ENCODE results near the gene BABAM2. TPM values are rescaled to one million over a fixed set of nuclear protein-coding genes. Genes with fewer than 3 reads are reported as not detected.

The BABAM2 gene
- total RNA-seq, 1 experiment from 2014 or later: 43.5 TPM

DNA sequence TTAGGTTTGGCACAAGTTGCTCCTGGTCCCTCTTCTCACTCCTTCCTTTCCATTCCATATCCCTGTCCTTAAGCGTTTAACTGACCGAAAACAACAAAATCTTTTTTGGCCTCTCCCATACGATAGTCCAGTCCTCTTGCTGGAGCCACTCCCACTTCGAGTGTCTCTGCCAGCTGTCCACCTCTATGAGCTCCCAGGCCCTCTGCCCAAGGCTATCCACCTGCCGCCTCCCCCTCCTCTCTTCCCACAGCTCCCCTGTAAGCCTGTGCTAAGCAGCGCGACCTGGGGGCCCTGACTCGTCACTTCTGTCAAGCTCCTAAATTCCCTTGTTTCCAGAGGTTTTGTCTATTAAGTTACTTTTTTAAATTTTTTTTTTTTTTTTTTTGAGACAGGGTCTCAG, 455.1 kb downstream of the BABAM2 start:
- CTCF ChIA-PET: interaction anchor here (0.7 kb wide), 1 partner anchor 21 kb away, joined by 3 read pairs; no protein-coding TSS in a partner anchor
- Mint-ChIP-seq H3K36me3 (ENCODE audit: insufficient read depth, unreplicated experiment) (no peaks in the 10 kb centered on the region), H3K9me3 (ENCODE audit: low read depth, unreplicated experiment) (no peaks in the 10 kb centered on the region)

DNA sequence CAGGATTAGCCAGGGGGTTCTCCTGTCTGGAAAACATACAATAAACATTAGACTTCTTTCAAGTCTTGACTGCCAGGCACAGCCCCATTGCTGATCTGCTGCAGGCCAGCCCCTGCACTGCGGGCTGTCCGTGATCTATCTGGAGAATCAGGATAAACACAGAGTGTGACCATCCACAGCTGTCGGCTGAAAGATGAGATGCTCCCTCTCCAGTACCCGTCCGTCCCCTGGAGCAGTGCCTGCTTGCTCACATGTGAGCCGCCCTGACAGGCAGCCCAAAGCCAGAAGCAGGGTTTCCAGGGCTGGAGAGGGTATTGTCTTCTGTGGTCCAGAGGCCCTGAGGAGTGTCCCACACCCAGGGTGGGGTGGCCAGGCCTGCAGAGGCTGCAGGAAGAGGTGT, 456.1 kb downstream of the BABAM2 start:
- H3K4me1 Mint-ChIP-seq (ENCODE audit: low read depth, unreplicated experiment): peaks cover 6% of the 10 kb centered on the region
- no peaks in the 10 kb centered on the region for H3K27me3 Mint-ChIP-seq (ENCODE audit: unreplicated experiment)
- TF ChIP-seq, protein P1, sequence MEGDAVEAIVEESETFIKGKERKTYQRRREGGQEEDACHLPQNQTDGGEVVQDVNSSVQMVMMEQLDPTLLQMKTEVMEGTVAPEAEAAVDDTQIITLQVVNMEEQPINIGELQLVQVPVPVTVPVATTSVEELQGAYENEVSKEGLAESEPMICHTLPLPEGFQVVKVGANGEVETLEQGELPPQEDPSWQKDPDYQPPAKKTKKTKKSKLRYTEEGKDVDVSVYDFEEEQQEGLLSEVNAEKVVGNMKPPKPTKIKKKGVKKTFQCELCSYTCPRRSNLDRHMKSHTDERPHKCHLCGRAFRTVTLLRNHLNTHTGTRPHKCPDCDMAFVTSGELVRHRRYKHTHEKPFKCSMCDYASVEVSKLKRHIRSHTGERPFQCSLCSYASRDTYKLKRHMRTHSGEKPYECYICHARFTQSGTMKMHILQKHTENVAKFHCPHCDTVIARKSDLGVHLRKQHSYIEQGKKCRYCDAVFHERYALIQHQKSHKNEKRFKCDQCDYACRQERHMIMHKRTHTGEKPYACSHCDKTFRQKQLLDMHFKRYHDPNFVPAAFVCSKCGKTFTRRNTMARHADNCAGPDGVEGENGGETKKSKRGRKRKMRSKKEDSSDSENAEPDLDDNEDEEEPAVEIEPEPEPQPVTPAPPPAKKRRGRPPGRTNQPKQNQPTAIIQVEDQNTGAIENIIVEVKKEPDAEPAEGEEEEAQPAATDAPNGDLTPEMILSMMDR (IDR thresholded peaks at IDR 0.05; ENCODE audit: unreplicated experiment): no peak
- H3K27ac Mint-ChIP-seq (ENCODE audit: unreplicated experiment): no peak overlapping the region
- CTCF ChIA-PET: interaction anchor here (0.6 kb wide), 1 partner anchor 11 kb away, joined by 4 read pairs; no protein-coding TSS in a partner anchor
- BruUV-seq (replicated peaks): no TSS peak
- intact Hi-C loops (cut with micrococcal nuclease; ENCODE audit: unreplicated experiment): no loop called here
- no peaks in the 10 kb centered on the region for H3K9me3 Mint-ChIP-seq (ENCODE audit: low read depth, unreplicated experiment)
- H3K36me3 Mint-ChIP-seq (ENCODE audit: insufficient read depth, unreplicated experiment): no peaks in the 10 kb centered on the region
- no peak for DNase-seq
- no peak overlapping the region for H3K4me3 Mint-ChIP-seq (ENCODE audit: low read depth, unreplicated experiment)

More for the DNA sequence above, 455.1 kb downstream of the BABAM2 start:
- intact Hi-C loops (cut with micrococcal nuclease; ENCODE audit: unreplicated experiment): no loop called here
- H3K4me1 Mint-ChIP-seq (ENCODE audit: low read depth, unreplicated experiment): peaks cover 6% of the 10 kb centered on the region
- no TSS peak for BruUV-seq (replicated peaks)
- no peak for DNase-seq
- H3K4me3 Mint-ChIP-seq (ENCODE audit: low read depth, unreplicated experiment): no peak overlapping the region
- no peaks in the 10 kb centered on the region for H3K27me3 Mint-ChIP-seq (ENCODE audit: unreplicated experiment)
- TF ChIP-seq, protein P1 (IDR thresholded peaks at IDR 0.05; ENCODE audit: unreplicated experiment): no peak
- no peak overlapping the region for H3K27ac Mint-ChIP-seq (ENCODE audit: unreplicated experiment)

DNA sequence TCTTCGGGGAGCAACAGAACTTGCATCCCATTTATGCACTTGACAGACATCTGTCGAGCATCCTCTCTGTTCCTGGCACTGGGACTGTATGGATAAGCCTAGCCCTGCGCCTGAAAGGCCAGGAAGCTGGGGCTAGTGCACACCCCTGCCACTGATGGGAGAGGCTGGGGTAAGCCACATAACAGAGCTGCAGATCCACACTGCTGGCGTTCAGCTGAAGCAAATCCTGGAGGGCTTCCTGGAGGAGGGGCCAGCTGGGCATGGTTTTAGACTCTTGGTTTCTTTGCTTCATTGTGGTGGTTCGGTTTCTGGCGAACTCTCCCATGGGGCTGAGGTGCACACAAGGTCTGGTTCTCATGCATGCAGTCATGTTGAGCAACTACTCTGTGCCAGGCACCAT, 456.7 kb downstream of the BABAM2 start:
- intact Hi-C loops (cut with micrococcal nuclease; ENCODE audit: unreplicated experiment): no loop called here
- H3K36me3 Mint-ChIP-seq (ENCODE audit: insufficient read depth, unreplicated experiment): no peaks in the 10 kb centered on the region
- H3K4me3 Mint-ChIP-seq (ENCODE audit: low read depth, unreplicated experiment): no peak overlapping the region
- no peak for DNase-seq
- H3K27me3 Mint-ChIP-seq (ENCODE audit: unreplicated experiment): no peaks in the 10 kb centered on the region
- CTCF ChIA-PET: interaction anchor here (0.6 kb wide), 1 partner anchor 10 kb away, joined by 4 read pairs; no protein-coding TSS in a partner anchor
- no peaks in the 10 kb centered on the region for H3K9me3 Mint-ChIP-seq (ENCODE audit: low read depth, unreplicated experiment)
- H3K4me1 Mint-ChIP-seq (ENCODE audit: low read depth, unreplicated experiment): peaks cover 5% of the 10 kb centered on the region
- H3K27ac Mint-ChIP-seq (ENCODE audit: unreplicated experiment): no peak overlapping the region
- BruUV-seq (replicated peaks): no TSS peak
- TF ChIP-seq, protein P1 (IDR thresholded peaks at IDR 0.05; ENCODE audit: unreplicated experiment): no peak

DNA sequence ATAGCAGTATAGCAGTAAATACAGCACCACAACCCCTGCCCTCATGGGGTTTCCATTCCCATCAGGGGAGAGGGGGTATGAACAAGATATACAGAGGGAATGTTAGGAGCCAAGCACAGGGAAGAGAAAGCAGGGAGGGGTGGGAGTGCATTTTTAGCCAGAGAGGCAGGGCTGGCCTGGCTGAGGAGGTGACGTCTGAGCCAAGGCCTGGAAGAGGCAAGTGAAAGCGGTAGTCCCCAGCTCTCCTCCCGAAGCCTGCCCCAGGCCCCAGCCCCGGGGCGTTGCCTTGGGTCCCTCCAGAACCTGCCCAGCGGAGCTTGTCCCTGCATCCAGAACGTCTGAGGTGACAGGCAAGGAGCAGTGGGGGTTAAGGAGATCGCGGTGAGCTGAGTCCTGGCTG, 457.1 kb downstream of the BABAM2 start:
- Mint-ChIP-seq H3K27ac (ENCODE audit: unreplicated experiment) (no peak overlapping the region), H3K4me1 (ENCODE audit: low read depth, unreplicated experiment) (peaks cover under 1% of the 10 kb centered on the region), H3K36me3 (ENCODE audit: insufficient read depth, unreplicated experiment) (no peaks in the 10 kb centered on the region), H3K4me3 (ENCODE audit: low read depth, unreplicated experiment) (no peak overlapping the region), H3K27me3 (ENCODE audit: unreplicated experiment) (no peaks in the 10 kb centered on the region), H3K9me3 (ENCODE audit: low read depth, unreplicated experiment) (no peaks in the 10 kb centered on the region)
- BruUV-seq (replicated peaks): no TSS peak
- intact Hi-C loops (cut with micrococcal nuclease; ENCODE audit: unreplicated experiment): no loop called here
- CTCF ChIA-PET: no interaction called here
- no peak for DNase-seq
- TF ChIP-seq, protein P1 (IDR thresholded peaks at IDR 0.05; ENCODE audit: unreplicated experiment): no peak
